ENCODE results near the gene TWSG1.
"Not testable (repeated sequence)": the region's sequence is repeated elsewhere in the genome, so short reads cannot be mapped to it uniquely, and the experiment has no call there.

The TWSG1 gene

DNA sequence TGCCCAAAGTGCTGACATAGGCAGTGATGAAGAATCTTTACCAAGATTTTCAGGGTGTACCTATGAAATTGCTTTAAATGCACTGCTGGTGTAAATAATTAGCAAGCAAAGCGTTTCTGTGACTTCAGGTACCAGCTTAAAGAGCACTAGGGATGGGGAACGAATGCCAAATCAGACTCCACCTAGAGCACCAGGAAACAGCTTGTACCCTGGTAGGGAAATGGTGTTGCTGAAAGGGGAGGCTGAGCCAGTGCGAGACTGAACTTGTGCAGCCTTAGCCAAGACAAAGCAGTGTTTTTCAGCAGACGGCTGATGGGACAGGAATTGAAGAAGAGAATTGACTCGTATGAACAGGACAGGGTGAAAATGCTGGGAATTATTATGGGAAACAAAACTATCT, 65.6 kb downstream of the TWSG1 start:
- DNase-seq: no peak

GRCh38 chr18:9401176-9401575, 66.6 kb downstream of the TWSG1 start:
- DNase-seq: no peak

DNA sequence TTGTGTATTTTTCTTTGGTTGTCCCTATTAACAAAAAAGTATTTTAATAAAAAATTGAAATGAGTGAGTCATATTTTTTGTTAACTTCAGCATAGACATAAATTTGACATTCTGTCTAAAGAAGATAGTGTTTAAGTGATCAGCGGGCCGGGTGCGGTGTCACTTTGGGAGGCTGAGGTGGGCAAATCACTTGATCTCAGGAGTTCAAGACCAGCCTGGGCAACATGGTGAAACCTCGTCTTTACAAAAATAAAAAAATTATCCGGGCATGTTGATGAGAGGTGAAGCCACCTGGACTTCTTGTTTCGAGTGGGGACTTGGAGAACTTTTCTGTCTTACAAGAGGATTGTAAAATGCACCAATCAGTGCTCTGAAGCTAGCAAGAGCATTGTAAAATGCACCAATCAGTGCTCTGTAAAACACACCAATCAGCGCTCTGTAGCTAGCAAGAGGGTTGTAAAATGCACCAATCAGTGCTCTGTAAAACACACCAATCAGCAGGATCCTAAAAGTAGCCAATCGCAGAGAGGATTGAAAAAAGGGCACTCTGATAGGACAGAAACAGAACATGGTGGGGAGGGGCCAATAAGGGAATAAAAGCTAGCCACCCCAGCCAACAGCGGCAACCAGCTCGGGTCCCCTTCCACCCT, 67.9 kb downstream of the TWSG1 start:
- not testable (repeated sequence) for DNase-seq

DNA sequence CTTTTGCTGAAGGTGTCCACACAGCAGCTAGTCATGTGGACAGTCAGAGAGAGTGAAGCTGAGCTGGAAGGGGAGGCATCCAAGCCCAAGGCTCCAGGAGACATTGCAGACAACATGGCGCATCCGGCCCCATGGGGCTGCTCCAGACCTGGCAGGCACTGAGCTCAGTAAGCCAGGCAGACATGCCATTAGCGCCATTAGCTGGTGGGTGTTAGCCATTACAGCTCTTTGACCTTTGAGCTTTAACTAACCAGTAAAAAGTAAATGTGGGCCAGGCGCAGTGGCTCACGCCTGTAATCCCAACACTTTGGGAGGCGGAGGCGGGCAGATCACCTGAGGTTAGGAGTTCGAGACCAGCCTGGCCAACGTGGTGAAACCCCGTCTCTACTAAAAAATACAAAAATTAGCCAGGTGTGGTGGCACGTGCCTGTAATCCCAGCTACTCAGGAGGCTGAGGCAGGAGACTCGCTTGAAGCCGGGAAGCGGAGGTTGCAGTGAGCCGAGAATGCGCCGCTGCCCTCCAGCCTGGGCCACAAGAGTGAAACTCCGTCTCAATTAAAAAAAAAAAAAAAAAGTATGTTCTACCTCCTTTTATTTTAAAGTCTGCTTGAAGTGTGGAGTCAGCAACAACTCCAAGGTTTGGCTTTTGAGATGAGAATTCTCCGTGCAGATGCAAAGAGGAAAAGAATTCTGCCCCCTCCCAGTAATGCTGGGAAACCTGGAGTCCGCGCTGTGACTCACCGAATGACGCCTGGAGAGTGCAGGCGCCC, 69.4 kb downstream of the TWSG1 start:
- DNase-seq: no peak

- DNase-seq: no peak
These were observed 70.0 kb downstream of the TWSG1 start for GRCh38 chr18:9404565-9405060.

DNA sequence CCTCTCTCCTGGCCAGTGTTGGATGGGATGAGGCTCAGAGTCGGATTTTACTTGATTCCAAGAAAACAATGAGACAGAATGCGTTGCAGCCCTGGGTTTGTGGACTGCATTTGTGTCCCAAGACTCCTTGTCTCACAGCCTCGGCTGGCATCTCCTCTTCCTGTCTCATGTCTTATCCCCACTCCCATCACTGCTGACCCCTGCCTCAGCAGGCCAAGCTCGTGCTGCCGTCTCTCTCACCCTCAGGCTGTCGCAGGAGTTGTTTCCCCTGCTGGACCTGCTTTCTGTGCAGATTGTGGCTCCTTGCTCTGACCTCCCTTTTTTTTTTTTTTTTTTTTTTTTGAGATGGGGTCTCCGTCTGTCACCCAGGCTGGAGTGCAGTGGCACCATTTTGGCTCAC, 70.6 kb downstream of the TWSG1 start:
- no peak for DNase-seq

DNA sequence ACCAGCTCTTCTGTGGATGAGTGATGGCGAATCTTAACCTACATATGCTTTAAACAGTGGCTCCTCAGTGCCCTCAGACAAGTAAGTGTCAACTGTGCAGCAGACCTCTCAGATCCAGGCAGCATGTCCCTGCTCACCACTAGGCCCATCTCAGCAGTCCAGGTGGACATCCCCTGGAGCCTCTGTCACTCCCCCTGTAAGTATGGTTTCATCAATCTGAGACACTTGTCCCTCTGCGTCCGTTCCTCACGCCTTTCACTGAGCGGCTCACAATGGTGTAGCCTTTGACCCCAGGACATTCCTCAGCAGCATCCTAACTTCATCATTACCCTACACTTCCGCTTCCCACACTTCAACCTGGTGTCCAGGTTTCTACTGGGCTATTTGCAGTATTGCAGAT, 71.4 kb downstream of the TWSG1 start:
- no peak for DNase-seq

DNA sequence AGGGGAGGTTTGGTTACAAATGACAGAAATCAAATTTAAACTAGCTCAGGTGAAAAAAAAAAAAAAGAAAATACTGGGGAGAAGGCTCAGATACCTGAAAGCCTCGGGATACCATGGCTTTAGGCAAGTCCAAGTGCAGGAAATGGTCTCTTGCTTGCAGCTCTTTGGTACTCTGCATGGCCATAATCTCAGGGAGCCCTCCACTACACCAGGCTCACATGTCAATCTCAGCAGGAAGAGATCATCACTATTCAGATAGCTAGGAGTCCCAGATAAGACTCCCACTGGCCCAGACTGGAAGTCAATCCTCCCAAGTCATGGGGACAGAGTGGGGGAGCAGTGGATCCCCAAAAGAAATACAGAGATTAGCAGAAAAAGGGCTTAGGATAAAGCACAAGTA, 75.9 kb downstream of the TWSG1 start:
- DNase-seq: no peak

- no peak for DNase-seq
These were observed 79.0 kb downstream of the TWSG1 start for GRCh38 chr18:9413576-9413975.

DNA sequence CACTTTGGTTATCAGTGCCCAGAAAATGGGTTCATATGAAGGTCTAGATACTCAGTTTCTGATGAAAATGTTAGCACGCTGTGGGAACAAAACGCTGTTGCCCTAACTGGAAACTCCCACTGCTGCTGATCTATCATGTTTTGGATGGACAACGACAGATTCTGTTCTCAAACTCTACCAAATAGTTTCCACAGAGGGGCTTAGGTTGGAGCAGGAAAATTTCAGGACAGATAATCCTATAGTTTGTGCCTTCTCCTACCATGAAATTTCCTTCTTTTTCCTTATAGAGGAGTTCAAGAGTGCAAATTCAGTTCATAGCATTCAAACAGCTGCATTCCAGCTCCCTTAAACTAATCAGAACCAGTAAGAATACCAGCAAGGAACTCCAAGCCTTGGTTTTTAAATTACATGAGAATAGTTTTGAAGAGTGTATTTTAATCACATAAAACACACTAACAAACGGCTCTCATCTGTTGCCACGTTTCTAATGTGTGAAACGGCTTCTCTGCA, 82.0 kb downstream of the TWSG1 start:
- no peak for DNase-seq

GRCh38 chr18:9417073-9417851, 82.7 kb downstream of the TWSG1 start:
- DNase-seq: no peak

GRCh38 chr18:9418047-9418690, 83.6 kb downstream of the TWSG1 start:
- DNase-seq: no peak

DNA sequence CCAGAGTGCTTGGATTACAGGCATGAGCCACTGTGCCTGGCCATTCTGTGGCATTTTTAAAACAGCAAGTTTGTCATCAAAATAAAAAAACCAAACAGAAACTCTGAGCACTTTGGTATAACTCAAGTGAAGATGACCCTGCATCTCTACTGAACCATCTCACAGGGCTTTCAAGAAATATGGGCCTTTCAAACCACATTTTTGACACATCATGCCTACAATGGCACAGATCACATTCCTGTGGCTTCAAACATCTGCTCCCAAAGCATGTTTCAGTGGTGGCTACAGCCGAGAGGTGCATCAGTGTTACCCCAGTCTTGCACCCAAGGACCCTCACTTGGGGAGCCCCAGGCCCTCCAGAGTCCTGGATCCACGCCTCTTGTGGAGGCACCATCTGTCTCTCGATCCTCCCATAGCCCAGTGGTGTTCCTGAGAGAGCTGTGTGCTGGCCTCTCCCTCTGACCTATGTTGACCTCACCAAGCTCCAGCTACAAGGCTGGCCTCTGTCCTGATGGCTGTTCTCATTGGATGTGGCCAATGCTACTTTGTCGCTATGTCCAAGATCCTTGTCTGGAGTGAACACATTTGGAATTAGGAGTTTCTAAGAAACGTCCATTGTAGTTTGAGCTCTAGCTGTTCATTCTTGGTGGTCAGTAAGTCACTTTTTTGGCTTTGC, 85.5 kb downstream of the TWSG1 start:
- DNase-seq: no peak

DNA sequence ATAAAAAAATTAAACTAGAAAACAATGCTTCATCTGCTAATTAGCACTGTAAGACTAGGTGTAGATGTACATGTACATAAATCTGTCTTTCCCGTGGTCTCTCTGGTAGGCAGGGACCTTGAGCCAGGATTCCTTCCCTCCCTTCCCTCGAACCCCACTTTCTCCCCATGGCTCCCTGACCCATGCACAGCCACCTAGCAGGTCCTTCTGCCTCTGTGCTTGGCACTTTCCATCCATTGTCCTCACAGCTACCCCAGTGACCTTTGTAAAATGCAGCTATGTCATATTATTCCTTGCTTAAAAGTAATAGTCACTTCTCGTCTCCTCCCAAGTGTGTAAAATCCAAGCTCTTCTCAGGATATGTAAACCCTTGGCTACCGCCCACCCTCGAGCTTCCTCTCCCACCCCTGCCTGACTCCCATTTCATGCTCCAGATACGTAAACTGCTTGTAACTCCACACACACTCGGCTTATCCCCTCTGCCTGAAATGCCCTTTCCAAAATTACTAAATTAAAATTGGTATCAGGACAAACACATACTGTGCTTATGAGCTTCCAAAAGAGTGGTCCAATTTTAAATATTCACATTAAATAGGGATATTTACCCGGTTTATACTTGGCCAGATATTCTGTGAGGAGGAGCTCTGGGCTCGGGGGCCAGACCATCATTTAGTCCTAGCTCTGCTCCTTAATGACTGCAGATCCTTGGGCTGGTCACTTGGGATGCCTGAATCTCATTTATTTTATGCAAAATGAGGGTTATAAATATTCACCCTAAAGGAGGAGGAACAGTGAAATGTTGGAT, 86.7 kb downstream of the TWSG1 start:
- no peak for DNase-seq

GRCh38 chr18:9421901-9422327, 87.3 kb downstream of the TWSG1 start:
- DNase-seq: no peak

DNA sequence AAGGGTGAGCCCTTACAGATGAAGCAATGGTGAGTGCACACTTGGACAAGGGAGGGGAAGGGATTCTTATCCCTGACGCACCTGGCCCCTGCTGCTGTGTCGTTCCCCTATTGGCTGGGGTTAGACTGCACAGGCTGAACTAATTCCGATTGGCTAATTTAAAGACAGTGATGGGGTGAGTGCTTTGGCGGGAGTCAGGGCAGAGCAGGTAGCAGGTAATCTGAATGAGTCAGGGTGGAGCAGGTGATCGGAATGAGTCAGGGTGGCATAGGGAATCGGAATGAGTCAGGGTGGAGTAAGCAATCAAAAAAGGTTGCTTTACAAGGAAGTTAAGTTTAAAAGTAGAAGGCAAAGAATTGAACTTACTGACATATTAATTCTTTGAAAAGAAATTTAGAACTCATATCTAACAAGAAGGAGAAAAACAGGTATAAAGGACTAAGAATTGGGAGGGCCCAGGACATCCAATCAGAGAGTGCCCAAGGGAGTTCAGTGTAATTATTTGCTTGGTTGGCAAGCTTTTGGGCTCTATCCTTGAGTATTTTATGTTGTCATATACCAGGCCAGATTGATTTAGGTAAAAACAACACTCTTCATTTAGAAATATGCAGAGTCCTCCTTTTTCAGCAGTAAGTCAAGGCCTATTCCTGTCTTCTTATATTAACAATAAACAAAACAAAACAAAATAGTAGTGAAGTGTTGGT, 88.4 kb downstream of the TWSG1 start:
- DNase-seq: no peak

GRCh38 chr18:9423648-9424047, 89.1 kb downstream of the TWSG1 start:
- not testable (repeated sequence) for DNase-seq

- not testable (repeated sequence) for DNase-seq
These were observed 89.7 kb downstream of the TWSG1 start for GRCh38 chr18:9424235-9424634.

- no peak for DNase-seq
These were observed 92.2 kb downstream of the TWSG1 start for GRCh38 chr18:9426753-9427152.

GRCh38 chr18:9428301-9428706, 93.7 kb downstream of the TWSG1 start:
- peak; percentile 63 for DNase-seq
